Body of pancreas (tissue), 4 donors: Measurements from ENCODE around the gene CFAP161. TPM values are rescaled to one million over a fixed set of nuclear protein-coding genes. Genes with fewer than 3 reads are reported as not detected.

Experiments used
- ATAC-seq: fragments of 150-250 bp; one replicate; pipeline ENCODE4 v1.9.1; 2016
- DNase-seq, 4 donors: peaks; one replicate each; pipeline ENCODE4 v3.0.0-alpha.2; 2019
- H3K27ac ChIP-seq, 4 donors: fragments of 200-600 bp; sonication (generic); 1 replicate in 3 of 4; 2 replicates in 1 of 4; pipeline versions ENCODE4 v1.5.1 to v1.6.1; 2016 to 2019; ENCODE audit warnings: mild to moderate bottlenecking in 1 of 4, mixed read lengths in 1 of 4, moderate library complexity in 1 of 4
- H3K27me3 ChIP-seq, 2 donors: fragments of 200-600 bp; sonication (generic); one replicate each; pipeline ENCODE4 v1.6.0; 2016; ENCODE audit warnings: mild to moderate bottlenecking in 1 of 2
- H3K36me3 ChIP-seq, 2 donors: fragments of 200-600 bp; sonication (generic); replicated peaks in 1 of 2; 2 replicates each; pipeline ENCODE4 v1.5.1; 2016; ENCODE audit warnings: low read depth in 2 of 2; ENCODE audit not compliant: insufficient read depth in 1 of 2
- H3K4me1 ChIP-seq: fragments of 200-600 bp; sonication (generic); one replicate; pipeline ENCODE4 v1.6.0; 2016
- H3K4me3 ChIP-seq, 2 donors: fragments of 200-600 bp; sonication (generic); 1 replicate in 1 of 2; 2 replicates in 1 of 2; pipeline ENCODE4 v1.5.1; 2016 to 2019
- H3K9me3 ChIP-seq, 3 donors: fragments of 200-600 bp; sonication (generic); 1 replicate in 2 of 3; 2 replicates in 1 of 3; pipeline ENCODE4 v1.5.1; 2016
- POLR2A ChIP-seq, 3 donors: fragments of 450-650 bp; IDR thresholded peaks; one replicate each; pipeline ENCODE4 v1.6.1; 2016; ENCODE audit warnings: antibody characterized with exemption in 3 of 3, mild to moderate bottlenecking in 2 of 3
- WGBS, 2 donors: methylation state at CpG; one replicate each; pipeline ENCODE4 v1.1.5; 2017; 5-methylcytosine and 5-hydroxymethylcytosine counted together
- intact Hi-C: fragments of 100-400 bp; cut with DNase I; formaldehyde crosslinking; loops from one replicate; pipeline ENCODE4 v1.15.1; 2023
- total RNA-seq, 2 donors: library from RNA; depleted of rRNA; stranded (reverse); fragments of >200 nt; gene quantifications; one replicate each; pipeline ENCODE4 v1.1.0, GENCODE V29; 2016
- TF ChIP-seq, protein P1 (sequence below), 7 experiments: fragments of 450-650 bp in 4 of 7; fragments of 200-600 bp in 3 of 7; sonication (generic) in 3 of 7; IDR thresholded peaks; one replicate each; pipeline ENCODE4 v1.5.1; 2016 to 2019; ENCODE audit warnings: antibody characterized with exemption in 7 of 7

The CFAP161 gene
- total RNA-seq, 2 donors from 2014 or later = not detected

DNA sequence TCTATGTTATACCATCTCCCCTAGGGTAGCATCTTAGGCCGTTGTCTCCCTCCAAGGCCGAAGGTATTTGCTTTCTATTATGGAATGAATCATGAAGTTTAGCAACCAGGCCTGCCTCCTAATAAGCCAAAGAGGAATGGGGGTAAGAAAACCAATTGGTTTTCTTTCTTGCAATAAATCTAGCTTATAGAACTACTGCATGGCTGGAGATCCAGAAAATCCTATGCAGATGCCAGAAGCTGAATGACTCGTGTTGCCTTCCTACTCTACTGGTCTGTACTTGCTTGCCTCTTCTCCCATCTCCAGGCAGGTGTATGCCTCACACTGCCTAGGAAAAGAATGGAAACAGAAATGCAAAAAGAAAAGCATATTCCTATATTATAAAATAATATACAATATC lies 31.5 kb downstream of the CFAP161 start:
- ATAC-seq (no peak), DNase-seq (no peak)
- 75 to 88% methylated on average over 3 of the region's 3 CpGs for WGBS, 2 donors

DNA sequence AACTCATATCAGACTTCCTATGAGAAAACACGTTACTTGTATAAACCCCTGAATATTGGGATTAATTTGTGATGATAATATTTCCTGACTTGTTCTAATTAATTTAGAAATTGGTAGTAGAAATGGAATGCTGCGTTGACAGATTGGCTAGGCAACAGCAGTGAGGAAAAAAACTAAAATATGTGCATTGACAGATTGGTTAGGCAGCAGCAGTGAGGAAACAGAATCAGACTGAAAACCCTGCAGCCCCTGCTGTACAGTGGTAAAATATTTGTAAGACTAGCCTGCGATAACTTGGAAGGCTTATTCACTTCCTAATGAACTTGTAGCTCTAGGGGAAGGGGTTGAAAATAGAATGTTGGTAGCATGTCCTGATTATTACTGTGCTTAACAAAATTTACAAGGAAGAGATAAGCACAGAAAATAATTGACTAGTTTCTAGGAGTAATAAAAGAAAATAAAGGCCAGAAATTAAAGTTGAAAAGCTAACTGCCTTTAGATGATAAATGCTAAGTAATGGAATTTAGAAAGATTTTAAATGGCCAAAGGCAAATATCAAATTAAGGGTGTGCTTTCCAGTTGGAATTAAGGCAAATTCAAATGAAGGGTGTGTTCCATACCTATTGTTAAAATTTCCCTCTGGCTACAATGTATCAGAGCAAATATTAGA lies 32.7 kb downstream of the CFAP161 start:
- ATAC-seq (no peak), DNase-seq (no peak)
- Histone ChIP-seq H3K4me3 (no peak overlapping the region), H3K4me1 (peaks cover 10% of the 10 kb centered on the region), H3K27ac (no peak overlapping the region), H3K36me3 (no peaks in the 10 kb centered on the region), H3K9me3 (no peaks in the 10 kb centered on the region), H3K27me3 (no peaks in the 10 kb centered on the region)
- TF ChIP-seq, protein P1, sequence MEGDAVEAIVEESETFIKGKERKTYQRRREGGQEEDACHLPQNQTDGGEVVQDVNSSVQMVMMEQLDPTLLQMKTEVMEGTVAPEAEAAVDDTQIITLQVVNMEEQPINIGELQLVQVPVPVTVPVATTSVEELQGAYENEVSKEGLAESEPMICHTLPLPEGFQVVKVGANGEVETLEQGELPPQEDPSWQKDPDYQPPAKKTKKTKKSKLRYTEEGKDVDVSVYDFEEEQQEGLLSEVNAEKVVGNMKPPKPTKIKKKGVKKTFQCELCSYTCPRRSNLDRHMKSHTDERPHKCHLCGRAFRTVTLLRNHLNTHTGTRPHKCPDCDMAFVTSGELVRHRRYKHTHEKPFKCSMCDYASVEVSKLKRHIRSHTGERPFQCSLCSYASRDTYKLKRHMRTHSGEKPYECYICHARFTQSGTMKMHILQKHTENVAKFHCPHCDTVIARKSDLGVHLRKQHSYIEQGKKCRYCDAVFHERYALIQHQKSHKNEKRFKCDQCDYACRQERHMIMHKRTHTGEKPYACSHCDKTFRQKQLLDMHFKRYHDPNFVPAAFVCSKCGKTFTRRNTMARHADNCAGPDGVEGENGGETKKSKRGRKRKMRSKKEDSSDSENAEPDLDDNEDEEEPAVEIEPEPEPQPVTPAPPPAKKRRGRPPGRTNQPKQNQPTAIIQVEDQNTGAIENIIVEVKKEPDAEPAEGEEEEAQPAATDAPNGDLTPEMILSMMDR (IDR thresholded peaks at IDR 0.05) = no peak
- TF ChIP-seq POLR2A (IDR thresholded peaks at IDR 0.05) = no peak
- intact Hi-C loops = no loop called here
- 65 to 85% methylated on average over 3 of the region's 3 CpGs for WGBS, 2 donors

More for the DNA sequence above, 31.5 kb downstream of the CFAP161 start:
- no peak overlapping the region for H3K4me3 ChIP-seq
- TF ChIP-seq, protein P1 (IDR thresholded peaks at IDR 0.05) = no peak
- TF ChIP-seq POLR2A (IDR thresholded peaks at IDR 0.05) = no peak
- no peaks in the 10 kb centered on the region for H3K27me3 ChIP-seq
- peaks cover 10% of the 10 kb centered on the region for H3K4me1 ChIP-seq
- H3K9me3 ChIP-seq = no peaks in the 10 kb centered on the region
- H3K36me3 ChIP-seq = no peaks in the 10 kb centered on the region
- intact Hi-C loops = no loop called here
- H3K27ac ChIP-seq = no peak overlapping the region

DNA sequence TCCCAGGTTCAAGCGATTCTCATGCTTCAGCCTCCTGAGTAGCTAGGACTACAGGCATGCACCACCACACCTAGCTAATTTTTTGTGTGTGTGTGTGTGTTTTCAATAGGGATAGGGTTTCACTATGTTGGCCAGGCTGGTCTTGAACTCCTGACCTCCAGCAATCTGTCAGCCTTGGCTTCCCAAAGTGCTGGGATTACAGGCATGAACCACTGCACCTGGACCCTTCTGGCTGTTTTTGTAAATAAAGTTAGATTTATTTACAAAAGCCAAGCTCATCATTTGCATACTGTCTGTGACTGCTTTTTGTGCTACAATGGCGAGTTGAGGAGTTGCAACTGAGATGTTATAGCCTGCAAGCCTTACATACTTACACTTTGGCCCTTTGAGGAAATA lies 34.1 kb downstream of the CFAP161 start:
- intact Hi-C loops = no loop called here
- no peak for TF ChIP-seq POLR2A (IDR thresholded peaks at IDR 0.05)
- TF ChIP-seq, protein P1 (IDR thresholded peaks at IDR 0.05) = no peak
- DNase-seq = no peak
- ATAC-seq = no peak
- no peak overlapping the region for H3K27ac ChIP-seq
- no peaks in the 10 kb centered on the region for H3K9me3 ChIP-seq
- no peaks in the 10 kb centered on the region for H3K27me3 ChIP-seq
- H3K4me1 ChIP-seq = peaks cover 10% of the 10 kb centered on the region
- no peaks in the 10 kb centered on the region for H3K36me3 ChIP-seq
- H3K4me3 ChIP-seq = no peak overlapping the region
- WGBS, 2 donors = 97 to 100% methylated on average over 2 of the region's 2 CpGs

DNA sequence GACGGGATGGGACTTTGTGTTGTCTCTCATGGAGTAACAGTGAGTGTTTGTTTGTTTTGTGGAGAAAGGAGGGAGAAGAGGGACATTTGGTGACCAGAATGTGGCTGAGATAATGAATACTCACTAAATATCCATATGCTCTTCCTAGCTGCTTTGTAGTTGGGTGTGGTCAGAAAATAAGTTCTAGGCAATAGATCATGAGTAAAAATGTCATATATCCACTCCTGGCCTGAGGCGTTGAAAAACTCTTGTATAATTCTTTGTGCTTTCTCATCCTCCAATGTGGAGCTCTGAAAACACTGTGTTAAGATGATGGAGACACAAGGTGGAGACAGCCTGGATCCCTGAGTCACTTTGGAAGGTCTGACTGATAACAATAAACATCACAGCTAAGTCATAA lies 34.6 kb downstream of the CFAP161 start:
- H3K36me3 ChIP-seq = no peaks in the 10 kb centered on the region
- H3K27me3 ChIP-seq = no peaks in the 10 kb centered on the region
- no peak for TF ChIP-seq POLR2A (IDR thresholded peaks at IDR 0.05)
- TF ChIP-seq, protein P1 (IDR thresholded peaks at IDR 0.05) = no peak
- intact Hi-C loops = no loop called here
- ATAC-seq (no peak), DNase-seq (no peak)
- H3K4me1 ChIP-seq = peaks cover 10% of the 10 kb centered on the region
- H3K27ac ChIP-seq = no peak overlapping the region
- H3K9me3 ChIP-seq = no peaks in the 10 kb centered on the region
- 93% methylated on average over 2 of the region's 2 CpGs for WGBS, 2 donors
- no peak overlapping the region for H3K4me3 ChIP-seq

DNA sequence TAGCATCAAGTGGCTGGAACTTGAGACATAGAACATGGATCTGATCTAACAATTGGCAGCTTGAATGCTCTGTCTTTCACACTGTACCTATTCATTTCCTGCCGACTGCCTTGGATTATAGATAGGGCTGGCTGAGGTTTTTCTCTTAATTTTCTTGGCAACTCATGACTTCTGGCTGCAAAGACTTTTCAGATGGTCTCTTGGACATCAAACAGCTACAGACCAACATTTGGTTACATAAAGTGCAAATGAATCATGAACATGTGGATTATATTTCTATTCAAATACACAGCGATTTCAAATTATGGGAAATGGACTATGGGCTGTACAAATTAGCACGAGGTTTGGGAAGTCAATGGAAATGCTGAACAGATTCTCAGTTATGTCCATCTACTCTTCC lies 36.4 kb downstream of the CFAP161 start:
- H3K9me3 ChIP-seq = no peaks in the 10 kb centered on the region
- peaks cover 10% of the 10 kb centered on the region for H3K4me1 ChIP-seq
- ATAC-seq = no peak
- no peak for TF ChIP-seq POLR2A (IDR thresholded peaks at IDR 0.05)
- TF ChIP-seq, protein P1 (IDR thresholded peaks at IDR 0.05) = no peak
- no peaks in the 10 kb centered on the region for H3K27me3 ChIP-seq
- no peak overlapping the region for H3K27ac ChIP-seq
- no peak for DNase-seq
- no peak overlapping the region for H3K4me3 ChIP-seq
- 47 to 62% methylated on average over 3 of the region's 3 CpGs for WGBS, 2 donors
- intact Hi-C loops = no loop called here
- H3K36me3 ChIP-seq = no peaks in the 10 kb centered on the region
